ENCODE data around the gene FAM110A. TPM values are rescaled to one million over a fixed set of nuclear protein-coding genes. Genes with fewer than 3 reads are reported as not detected.

The FAM110A gene
- total and polyA plus RNA-seq, 4 donors = 2.9 to 7.0 (median 3.3) TPM

- DNase-seq (no peak), ATAC-seq (ENCODE audit: low FRiP score) (no peak)
- WGBS, 2 donors = 67 to 78% methylated on average over 10 of the region's 10 CpGs
- no peaks in the 10 kb centered on the region for H3K9me3 ChIP-seq (ENCODE audit: control insufficient read depth, low read length)
- no peaks in the 10 kb centered on the region for H3K27me3 ChIP-seq (ENCODE audit: control insufficient read depth in 1 of 2, insufficient read depth in 2 of 2, low read length in 1 of 2)
- no peaks in the 10 kb centered on the region for H3K4me1 ChIP-seq (ENCODE audit: control insufficient read depth in 1 of 2, insufficient read depth in 2 of 2, low read length in 2 of 2)
- intact Hi-C loops (cut with DNase I) = no loop called here
- H3K36me3 ChIP-seq (ENCODE audit: control insufficient read depth in 1 of 2, insufficient read depth in 2 of 2, low read length in 1 of 2) = no peaks in the 10 kb centered on the region
- no peak overlapping the region for H3K27ac ChIP-seq (ENCODE audit: low read depth in 1 of 2, low read length in 2 of 2)
- no peak overlapping the region for H3K4me3 ChIP-seq (ENCODE audit: low read length in 2 of 2)
Observed at GRCh38 chr20:881051-881782, 47.7 kb downstream of the FAM110A start.

GRCh38 chr20:881783-882144, 48.2 kb downstream of the FAM110A start:
- H3K4me3 ChIP-seq (ENCODE audit: low read length in 2 of 2) = no peak overlapping the region
- no peaks in the 10 kb centered on the region for H3K27me3 ChIP-seq (ENCODE audit: control insufficient read depth in 1 of 2, insufficient read depth in 2 of 2, low read length in 1 of 2)
- no peaks in the 10 kb centered on the region for H3K9me3 ChIP-seq (ENCODE audit: control insufficient read depth, low read length)
- DNase-seq (no peak), ATAC-seq (ENCODE audit: low FRiP score) (no peak)
- no peak overlapping the region for H3K27ac ChIP-seq (ENCODE audit: low read depth in 1 of 2, low read length in 2 of 2)
- intact Hi-C loops (cut with DNase I) = no loop called here
- H3K4me1 ChIP-seq (ENCODE audit: control insufficient read depth in 1 of 2, insufficient read depth in 2 of 2, low read length in 2 of 2) = no peaks in the 10 kb centered on the region
- H3K36me3 ChIP-seq (ENCODE audit: control insufficient read depth in 1 of 2, insufficient read depth in 2 of 2, low read length in 1 of 2) = no peaks in the 10 kb centered on the region

GRCh38 chr20:884983-885952, 51.8 kb downstream of the FAM110A start:
- ATAC-seq (ENCODE audit: low FRiP score) (peak; percentile 65), DNase-seq (peak in 1 of 2 donors; percentile 64)
- Histone ChIP-seq H3K4me1 (ENCODE audit: control insufficient read depth in 1 of 2, insufficient read depth in 2 of 2, low read length in 2 of 2) (no peaks in the 10 kb centered on the region), H3K27ac (ENCODE audit: low read depth in 1 of 2, low read length in 2 of 2) (no peak overlapping the region), H3K27me3 (ENCODE audit: control insufficient read depth in 1 of 2, insufficient read depth in 2 of 2, low read length in 1 of 2) (no peaks in the 10 kb centered on the region), H3K4me3 (ENCODE audit: low read length in 2 of 2) (no peak overlapping the region), H3K9me3 (ENCODE audit: control insufficient read depth, low read length) (no peaks in the 10 kb centered on the region), H3K36me3 (ENCODE audit: control insufficient read depth in 1 of 2, insufficient read depth in 2 of 2, low read length in 1 of 2) (no peaks in the 10 kb centered on the region)
- 10% methylated on average over 39 to 41 of the region's 41 CpGs for WGBS, 2 donors
- intact Hi-C loops (cut with DNase I) = no loop called here

- Histone ChIP-seq H3K27me3 (ENCODE audit: control insufficient read depth in 1 of 2, insufficient read depth in 2 of 2, low read length in 1 of 2) (no peaks in the 10 kb centered on the region), H3K36me3 (ENCODE audit: control insufficient read depth in 1 of 2, insufficient read depth in 2 of 2, low read length in 1 of 2) (no peaks in the 10 kb centered on the region), H3K9me3 (ENCODE audit: control insufficient read depth, low read length) (no peaks in the 10 kb centered on the region), H3K4me3 (ENCODE audit: low read length in 2 of 2) (no peak overlapping the region), H3K4me1 (ENCODE audit: control insufficient read depth in 1 of 2, insufficient read depth in 2 of 2, low read length in 2 of 2) (no peaks in the 10 kb centered on the region), H3K27ac (ENCODE audit: low read depth in 1 of 2, low read length in 2 of 2) (no peak overlapping the region)
- intact Hi-C loops (cut with DNase I) = no loop called here
- ATAC-seq (ENCODE audit: low FRiP score) (no peak), DNase-seq (no peak)
- 90 to 92% methylated on average over 2 of the region's 2 CpGs for WGBS, 2 donors
Observed at GRCh38 chr20:887137-887536, 53.6 kb downstream of the FAM110A start.

GRCh38 chr20:888057-888456, 54.5 kb downstream of the FAM110A start:
- H3K27ac ChIP-seq (ENCODE audit: low read depth in 1 of 2, low read length in 2 of 2) = no peak overlapping the region
- WGBS, 2 donors = 24 to 33% methylated on average over 2 of the region's 2 CpGs
- no peaks in the 10 kb centered on the region for H3K36me3 ChIP-seq (ENCODE audit: control insufficient read depth in 1 of 2, insufficient read depth in 2 of 2, low read length in 1 of 2)
- H3K4me1 ChIP-seq (ENCODE audit: control insufficient read depth in 1 of 2, insufficient read depth in 2 of 2, low read length in 2 of 2) = no peaks in the 10 kb centered on the region
- no peak overlapping the region for H3K4me3 ChIP-seq (ENCODE audit: low read length in 2 of 2)
- intact Hi-C loops (cut with DNase I) = no loop called here
- ATAC-seq (ENCODE audit: low FRiP score) = no peak
- DNase-seq = no peak
- H3K9me3 ChIP-seq (ENCODE audit: control insufficient read depth, low read length) = no peaks in the 10 kb centered on the region
- H3K27me3 ChIP-seq (ENCODE audit: control insufficient read depth in 1 of 2, insufficient read depth in 2 of 2, low read length in 1 of 2) = no peaks in the 10 kb centered on the region

DNA sequence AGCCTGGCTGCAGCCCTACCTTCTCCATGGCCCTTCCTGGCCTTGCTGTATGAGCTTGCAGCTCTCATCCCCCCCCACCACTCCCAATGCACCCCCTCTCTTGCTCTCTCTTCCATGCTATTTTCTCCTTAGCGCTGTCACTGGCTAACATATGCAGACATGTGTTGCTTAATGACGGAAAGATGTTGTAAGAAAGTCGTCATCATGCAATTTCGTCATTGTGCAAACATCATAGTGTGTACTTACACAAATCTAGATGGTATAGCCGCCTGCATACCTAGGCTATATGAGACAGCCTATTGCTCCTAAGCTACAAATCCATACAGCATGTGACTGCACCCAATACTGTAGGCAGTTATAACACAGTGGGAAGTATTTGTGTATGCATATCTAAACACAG, 55.6 kb downstream of the FAM110A start:
- WGBS, 2 donors = 81 to 82% methylated on average over 5 of the region's 5 CpGs
- Histone ChIP-seq H3K4me1 (ENCODE audit: control insufficient read depth in 1 of 2, insufficient read depth in 2 of 2, low read length in 2 of 2) (no peaks in the 10 kb centered on the region), H3K36me3 (ENCODE audit: control insufficient read depth in 1 of 2, insufficient read depth in 2 of 2, low read length in 1 of 2) (no peaks in the 10 kb centered on the region), H3K27me3 (ENCODE audit: control insufficient read depth in 1 of 2, insufficient read depth in 2 of 2, low read length in 1 of 2) (no peaks in the 10 kb centered on the region), H3K27ac (ENCODE audit: low read depth in 1 of 2, low read length in 2 of 2) (no peak overlapping the region), H3K9me3 (ENCODE audit: control insufficient read depth, low read length) (no peaks in the 10 kb centered on the region), H3K4me3 (ENCODE audit: low read length in 2 of 2) (no peak overlapping the region)
- no peak for ATAC-seq (ENCODE audit: low FRiP score)
- DNase-seq = no peak
- intact Hi-C loops (cut with DNase I) = no loop called here

- no peaks in the 10 kb centered on the region for H3K9me3 ChIP-seq (ENCODE audit: control insufficient read depth, low read length)
- WGBS, 2 donors = 71 to 73% methylated on average over 10 of the region's 10 CpGs
- intact Hi-C loops (cut with DNase I) = no loop called here
- DNase-seq (peak in 1 of 2 donors; percentile 34), ATAC-seq (ENCODE audit: low FRiP score) (no peak)
- H3K36me3 ChIP-seq (ENCODE audit: control insufficient read depth in 1 of 2, insufficient read depth in 2 of 2, low read length in 1 of 2) = no peaks in the 10 kb centered on the region
- no peaks in the 10 kb centered on the region for H3K27me3 ChIP-seq (ENCODE audit: control insufficient read depth in 1 of 2, insufficient read depth in 2 of 2, low read length in 1 of 2)
- H3K4me3 ChIP-seq (ENCODE audit: low read length in 2 of 2) = no peak overlapping the region
- H3K27ac ChIP-seq (ENCODE audit: low read depth in 1 of 2, low read length in 2 of 2) = no peak overlapping the region
- no peaks in the 10 kb centered on the region for H3K4me1 ChIP-seq (ENCODE audit: control insufficient read depth in 1 of 2, insufficient read depth in 2 of 2, low read length in 2 of 2)
Observed at GRCh38 chr20:889932-890463, 56.5 kb downstream of the FAM110A start.

- no peaks in the 10 kb centered on the region for H3K36me3 ChIP-seq (ENCODE audit: control insufficient read depth in 1 of 2, insufficient read depth in 2 of 2, low read length in 1 of 2)
- H3K4me3 ChIP-seq (ENCODE audit: low read length in 2 of 2) = no peak overlapping the region
- ATAC-seq (ENCODE audit: low FRiP score) (peak; percentile 19), DNase-seq (no peak)
- no peak overlapping the region for H3K27ac ChIP-seq (ENCODE audit: low read depth in 1 of 2, low read length in 2 of 2)
- no peaks in the 10 kb centered on the region for H3K27me3 ChIP-seq (ENCODE audit: control insufficient read depth in 1 of 2, insufficient read depth in 2 of 2, low read length in 1 of 2)
- no peaks in the 10 kb centered on the region for H3K4me1 ChIP-seq (ENCODE audit: control insufficient read depth in 1 of 2, insufficient read depth in 2 of 2, low read length in 2 of 2)
- WGBS, 2 donors = 69 to 81% methylated on average over 6 of the region's 6 CpGs
- H3K9me3 ChIP-seq (ENCODE audit: control insufficient read depth, low read length) = no peaks in the 10 kb centered on the region
- intact Hi-C loops (cut with DNase I) = no loop called here
Observed at GRCh38 chr20:890666-891057, 57.1 kb downstream of the FAM110A start.
